HG03457 (cell line): ENCODE results near the gene C20orf204.

Experiments used
- ATAC-seq: cut with Tn5 transposase; IDR thresholded peaks from one replicate; pipeline ENCODE4 v1.9.1; 2021; ENCODE audit warnings: moderate number of reproducible peaks; ENCODE audit not compliant: unreplicated experiment

C20orf204 gene

GRCh38 chr20:64025826-64026412 lies 10.1 kb upstream of the C20orf204 start:
- ATAC-seq = no peak

GRCh38 chr20:64027981-64028685 lies 7.8 kb upstream of the C20orf204 start:
- ATAC-seq = no peak

GRCh38 chr20:64029293-64030117 lies 6.5 kb upstream of the C20orf204 start:
- no peak for ATAC-seq

- no peak for ATAC-seq
These were observed 5.4 kb upstream of the C20orf204 start for GRCh38 chr20:64030371-64031134.

- no peak for ATAC-seq
These were observed 4.1 kb upstream of the C20orf204 start for GRCh38 chr20:64031822-64032314.

GRCh38 chr20:64032706-64033624 lies 3.0 kb upstream of the C20orf204 start:
- ATAC-seq = no peak

GRCh38 chr20:64033981-64034493 lies 1.9 kb upstream of the C20orf204 start:
- ATAC-seq = no peak

GRCh38 chr20:64035066-64035932 lies 683 bp upstream of the C20orf204 start:
- no peak for ATAC-seq

- no peak for ATAC-seq
These were observed 590 bp downstream of the C20orf204 start for GRCh38 chr20:64036346-64037198.

- no peak for ATAC-seq
These were observed 1.2 kb downstream of the C20orf204 start for GRCh38 chr20:64037199-64037497.

GRCh38 chr20:64037498-64038213 lies 1.7 kb downstream of the C20orf204 start:
- ATAC-seq = no peak

GRCh38 chr20:64038224-64038564 lies 2.2 kb downstream of the C20orf204 start:
- no peak for ATAC-seq

- ATAC-seq = no peak
These were observed 2.7 kb downstream of the C20orf204 start for GRCh38 chr20:64038565-64039292.

GRCh38 chr20:64039293-64040160 lies 3.5 kb downstream of the C20orf204 start:
- ATAC-seq = no peak

GRCh38 chr20:64040231-64041039 lies 4.5 kb downstream of the C20orf204 start:
- ATAC-seq = no peak
